Osteocyte (in vitro differentiated cells): ENCODE results near the gene HOXC12. TPM values are rescaled to one million over a fixed set of nuclear protein-coding genes. Genes with fewer than 3 reads are reported as not detected.

Source experiments
- DNase-seq: peaks from one replicate; pipeline ENCODE4 v3.0.0; 2021; ENCODE audit warnings: mixed read lengths; ENCODE audit not compliant: unreplicated experiment; ENCODE audit errors: extremely low spot score
- H3K27ac Mint-ChIP-seq: one replicate; pipeline ENCODE4 v1.8.0; 2021; ENCODE audit warnings: mild to moderate bottlenecking, mixed read lengths; ENCODE audit not compliant: unreplicated experiment
- H3K27me3 Mint-ChIP-seq: one replicate; pipeline ENCODE4 v1.8.0; 2021; ENCODE audit warnings: mixed read lengths; ENCODE audit not compliant: unreplicated experiment
- H3K36me3 Mint-ChIP-seq: one replicate; pipeline ENCODE4 v1.8.0; 2021; ENCODE audit warnings: mixed read lengths; ENCODE audit not compliant: unreplicated experiment
- H3K4me1 Mint-ChIP-seq: one replicate; pipeline ENCODE4 v1.8.0; 2021; ENCODE audit warnings: mixed read lengths; ENCODE audit not compliant: unreplicated experiment
- H3K4me3 Mint-ChIP-seq: one replicate; pipeline ENCODE4 v1.8.0; 2021; ENCODE audit warnings: mild to moderate bottlenecking, moderate library complexity, mixed read lengths; ENCODE audit not compliant: unreplicated experiment
- H3K9me3 Mint-ChIP-seq: one replicate; pipeline ENCODE4 v1.8.0; 2021; ENCODE audit warnings: mixed read lengths; ENCODE audit not compliant: unreplicated experiment
- total RNA-seq: library from RNA; stranded (reverse); gene quantifications from 2 replicates; pipeline ENCODE4 v1.2.1, GENCODE V29; 2021
- TF ChIP-seq, protein P1 (sequence below): fragments of 200-600 bp; sonication (generic); IDR thresholded peaks from 2 replicates; pipeline ENCODE4 v1.5.0; 2021; ENCODE audit warnings: antibody characterized with exemption, mild to moderate bottlenecking, moderate library complexity

Gene HOXC12
- total RNA-seq, 1 donor from 2014 or later: not detected

DNA sequence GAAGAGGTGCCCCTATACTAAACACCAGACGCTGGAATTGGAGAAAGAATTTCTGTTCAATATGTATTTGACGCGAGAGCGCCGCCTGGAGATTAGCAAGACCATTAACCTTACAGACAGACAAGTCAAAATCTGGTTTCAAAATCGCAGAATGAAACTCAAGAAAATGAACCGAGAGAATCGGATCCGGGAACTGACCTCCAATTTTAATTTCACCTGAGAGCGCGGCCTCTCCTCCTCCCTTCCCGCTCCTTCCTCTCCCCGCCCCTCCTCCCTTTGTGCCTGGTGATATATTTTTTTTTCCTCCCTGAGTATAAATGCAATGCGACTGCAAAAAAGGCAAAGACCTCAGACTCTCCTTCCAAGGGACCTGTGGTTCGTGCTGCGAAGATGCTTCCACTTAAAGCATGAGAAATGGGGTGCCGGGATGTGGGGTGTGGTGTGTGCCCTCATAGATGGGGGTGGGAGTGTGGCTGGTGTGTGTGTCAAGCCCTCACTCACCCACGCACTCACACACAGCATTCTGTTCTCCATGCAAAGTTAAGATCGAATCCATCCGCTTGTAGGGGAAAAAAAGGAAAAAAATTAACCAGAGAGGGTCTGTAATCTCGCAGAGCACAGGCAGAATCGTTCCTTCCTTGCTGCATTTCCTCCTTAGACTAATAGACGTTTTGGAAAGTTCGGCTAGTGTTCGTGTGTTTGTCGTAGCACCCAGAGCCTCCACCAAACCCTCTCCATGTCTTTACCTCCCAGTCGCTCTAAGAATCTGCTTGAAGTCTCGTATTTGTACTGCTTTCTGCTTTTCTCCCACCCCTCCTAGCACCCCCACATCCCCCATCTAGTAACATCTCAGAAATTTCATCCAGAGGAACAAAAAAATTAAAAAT lies 34.8 kb downstream of the HOXC12 start:
- Mint-ChIP-seq H3K27me3 (peaks cover 97% of the 10 kb centered on the region), H3K36me3 (peaks cover 2% of the 10 kb centered on the region), H3K4me1 (peaks cover 23% of the 10 kb centered on the region), H3K27ac (no peak overlapping the region), H3K4me3 (no peak overlapping the region), H3K9me3 (no peaks in the 10 kb centered on the region)
- TF ChIP-seq, protein P1, sequence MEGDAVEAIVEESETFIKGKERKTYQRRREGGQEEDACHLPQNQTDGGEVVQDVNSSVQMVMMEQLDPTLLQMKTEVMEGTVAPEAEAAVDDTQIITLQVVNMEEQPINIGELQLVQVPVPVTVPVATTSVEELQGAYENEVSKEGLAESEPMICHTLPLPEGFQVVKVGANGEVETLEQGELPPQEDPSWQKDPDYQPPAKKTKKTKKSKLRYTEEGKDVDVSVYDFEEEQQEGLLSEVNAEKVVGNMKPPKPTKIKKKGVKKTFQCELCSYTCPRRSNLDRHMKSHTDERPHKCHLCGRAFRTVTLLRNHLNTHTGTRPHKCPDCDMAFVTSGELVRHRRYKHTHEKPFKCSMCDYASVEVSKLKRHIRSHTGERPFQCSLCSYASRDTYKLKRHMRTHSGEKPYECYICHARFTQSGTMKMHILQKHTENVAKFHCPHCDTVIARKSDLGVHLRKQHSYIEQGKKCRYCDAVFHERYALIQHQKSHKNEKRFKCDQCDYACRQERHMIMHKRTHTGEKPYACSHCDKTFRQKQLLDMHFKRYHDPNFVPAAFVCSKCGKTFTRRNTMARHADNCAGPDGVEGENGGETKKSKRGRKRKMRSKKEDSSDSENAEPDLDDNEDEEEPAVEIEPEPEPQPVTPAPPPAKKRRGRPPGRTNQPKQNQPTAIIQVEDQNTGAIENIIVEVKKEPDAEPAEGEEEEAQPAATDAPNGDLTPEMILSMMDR: peak; percentile 47
- no peak for DNase-seq

DNA sequence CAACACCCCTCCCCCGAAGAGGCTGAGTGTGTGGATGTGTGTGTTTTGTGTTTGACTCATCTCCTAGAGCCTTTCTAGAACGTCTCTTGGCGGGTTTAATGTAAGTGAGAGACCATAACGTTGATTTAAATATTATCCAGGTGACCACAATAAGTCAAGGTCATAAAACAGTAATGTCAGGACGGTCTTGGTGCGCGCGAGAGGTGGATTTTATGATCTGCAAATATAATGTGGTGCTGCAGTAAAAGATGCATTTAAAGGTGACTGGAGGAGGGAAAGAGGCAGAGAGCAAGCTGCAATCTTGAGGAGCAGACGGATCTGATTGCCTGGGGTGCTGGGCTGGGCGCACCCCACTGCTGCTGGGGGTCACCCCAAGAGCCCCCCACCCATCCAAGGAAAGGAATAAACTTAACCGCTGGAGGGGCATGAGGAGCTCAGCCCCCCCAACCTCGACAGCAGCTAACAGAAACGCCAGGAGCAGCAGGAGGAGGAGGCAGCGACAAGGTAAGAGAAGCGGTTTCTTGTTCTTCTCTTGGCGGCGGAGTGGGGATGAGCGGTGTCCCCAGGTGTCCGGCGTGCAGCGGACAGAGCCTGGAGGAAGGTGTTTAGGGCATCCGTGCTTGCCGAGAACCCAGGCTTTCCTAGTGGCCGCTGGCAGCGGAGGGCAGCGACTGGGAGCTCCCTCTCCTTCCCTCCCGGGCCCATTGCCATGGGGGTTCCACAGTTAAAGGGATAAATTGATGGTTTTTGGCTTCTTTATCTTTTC lies 35.8 kb downstream of the HOXC12 start:
- no peak for DNase-seq
- no peaks in the 10 kb centered on the region for H3K9me3 Mint-ChIP-seq
- no peak overlapping the region for H3K27ac Mint-ChIP-seq
- H3K4me1 Mint-ChIP-seq: peaks cover 27% of the 10 kb centered on the region
- peaks cover 97% of the 10 kb centered on the region for H3K27me3 Mint-ChIP-seq
- no peak overlapping the region for H3K4me3 Mint-ChIP-seq
- TF ChIP-seq, protein P1: no peak
- peaks cover 2% of the 10 kb centered on the region for H3K36me3 Mint-ChIP-seq

DNA sequence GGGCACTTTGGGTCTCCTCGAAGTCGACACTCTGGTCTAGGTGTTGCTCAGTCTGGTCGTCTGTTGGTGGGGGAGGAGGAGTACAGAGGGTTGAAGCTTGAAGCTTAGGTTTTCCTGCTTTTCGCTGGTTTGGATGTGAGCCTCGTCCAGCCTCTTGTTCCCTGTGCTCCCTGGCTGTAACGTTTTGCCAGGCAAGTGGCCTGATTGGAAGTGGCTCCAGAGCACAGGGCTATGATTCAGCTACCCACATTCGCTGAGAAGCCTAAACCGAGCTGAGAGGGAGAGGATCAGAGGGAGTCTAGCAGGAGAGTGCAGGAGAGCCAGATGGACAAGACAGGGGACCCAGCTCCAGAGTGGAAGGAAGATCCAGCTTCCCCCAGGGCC lies 36.4 kb downstream of the HOXC12 start:
- TF ChIP-seq, protein P1: no peak
- H3K36me3 Mint-ChIP-seq: peaks cover 2% of the 10 kb centered on the region
- H3K9me3 Mint-ChIP-seq: no peaks in the 10 kb centered on the region
- H3K4me1 Mint-ChIP-seq: peaks cover 29% of the 10 kb centered on the region
- DNase-seq: no peak
- H3K27me3 Mint-ChIP-seq: peaks cover 99% of the 10 kb centered on the region
- H3K4me3 Mint-ChIP-seq: no peak overlapping the region
- no peak overlapping the region for H3K27ac Mint-ChIP-seq

DNA sequence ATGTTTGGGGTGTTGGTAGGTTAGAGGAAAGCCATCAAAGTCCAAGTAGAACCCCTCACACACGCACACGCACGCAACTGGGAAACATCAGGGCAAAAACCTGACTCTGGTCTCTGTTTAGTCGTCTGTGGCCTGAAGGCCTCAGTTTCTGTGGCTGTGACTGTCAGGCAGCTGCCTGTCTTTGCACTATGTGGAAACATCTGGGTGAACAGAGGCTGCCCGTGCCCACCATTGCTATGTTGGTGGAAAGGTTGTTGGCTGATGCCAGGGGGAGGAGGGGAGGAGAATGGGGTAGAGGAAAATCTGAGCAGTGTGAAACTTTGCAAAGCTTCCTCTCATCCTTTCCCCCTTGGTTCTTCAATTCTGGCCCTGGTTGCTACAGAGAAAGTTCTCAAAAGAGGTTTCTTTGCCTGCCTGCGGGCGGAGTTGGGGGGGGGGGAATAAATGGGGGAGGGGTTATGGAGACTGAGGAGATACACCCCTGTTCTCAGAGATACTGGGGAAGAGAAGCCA lies 37.7 kb downstream of the HOXC12 start:
- no peak for DNase-seq
- no peaks in the 10 kb centered on the region for H3K9me3 Mint-ChIP-seq
- H3K27ac Mint-ChIP-seq: no peak overlapping the region
- H3K36me3 Mint-ChIP-seq: peaks cover 2% of the 10 kb centered on the region
- H3K4me3 Mint-ChIP-seq: no peak overlapping the region
- peaks cover 99% of the 10 kb centered on the region for H3K27me3 Mint-ChIP-seq
- TF ChIP-seq, protein P1: no peak
- peaks cover 26% of the 10 kb centered on the region for H3K4me1 Mint-ChIP-seq
